Endometrium (tissue), 2 donors: Measurements from ENCODE around the gene INSIG1.

Source experiments
- FAIRE-seq: peaks from 2 replicates; lab custom pipeline; 2012; peaks lifted over from hg19 to GRCh38; lab: Jason Lieb, UNC
- donor health status: control.
- donor health status: control.

Gene INSIG1

GRCh38 chr7:155327590-155328320 lies 30.1 kb downstream of the INSIG1 start:
- no peak for FAIRE-seq

GRCh38 chr7:155329225-155329624 lies 31.5 kb downstream of the INSIG1 start:
- FAIRE-seq: no peak

- FAIRE-seq: no peak
Observed at GRCh38 chr7:155331396-155331795, 33.7 kb downstream of the INSIG1 start.

- no peak for FAIRE-seq
Observed at GRCh38 chr7:155333346-155334234, 35.9 kb downstream of the INSIG1 start.

- FAIRE-seq: no peak
Observed at GRCh38 chr7:155336812-155337602, 39.3 kb downstream of the INSIG1 start.

GRCh38 chr7:155337946-155338631 lies 40.4 kb downstream of the INSIG1 start:
- no peak for FAIRE-seq

GRCh38 chr7:155338632-155339320 lies 41.1 kb downstream of the INSIG1 start:
- no peak for FAIRE-seq

- FAIRE-seq: no peak
Observed at GRCh38 chr7:155339474-155339873, 41.8 kb downstream of the INSIG1 start.

GRCh38 chr7:155340071-155340531 lies 42.4 kb downstream of the INSIG1 start:
- no peak for FAIRE-seq

GRCh38 chr7:155340721-155341120 lies 43.0 kb downstream of the INSIG1 start:
- FAIRE-seq: no peak

- no peak for FAIRE-seq
Observed at GRCh38 chr7:155341463-155341983, 43.8 kb downstream of the INSIG1 start.

- FAIRE-seq: no peak
Observed at GRCh38 chr7:155342313-155342712, 44.6 kb downstream of the INSIG1 start.

GRCh38 chr7:155343150-155343549 lies 45.5 kb downstream of the INSIG1 start:
- FAIRE-seq: no peak

GRCh38 chr7:155343661-155344121 lies 46.0 kb downstream of the INSIG1 start:
- no peak for FAIRE-seq

- no peak for FAIRE-seq
Observed at GRCh38 chr7:155344270-155344617, 46.6 kb downstream of the INSIG1 start.

GRCh38 chr7:155344618-155345433 lies 47.1 kb downstream of the INSIG1 start:
- FAIRE-seq: no peak

GRCh38 chr7:155345490-155345889 lies 47.8 kb downstream of the INSIG1 start:
- FAIRE-seq: no peak

GRCh38 chr7:155346285-155346684 lies 48.6 kb downstream of the INSIG1 start:
- FAIRE-seq: no peak

- no peak for FAIRE-seq
Observed at GRCh38 chr7:155348806-155349205, 51.1 kb downstream of the INSIG1 start.
